ENCODE measurements around the gene IFT27.

IFT27 gene

DNA sequence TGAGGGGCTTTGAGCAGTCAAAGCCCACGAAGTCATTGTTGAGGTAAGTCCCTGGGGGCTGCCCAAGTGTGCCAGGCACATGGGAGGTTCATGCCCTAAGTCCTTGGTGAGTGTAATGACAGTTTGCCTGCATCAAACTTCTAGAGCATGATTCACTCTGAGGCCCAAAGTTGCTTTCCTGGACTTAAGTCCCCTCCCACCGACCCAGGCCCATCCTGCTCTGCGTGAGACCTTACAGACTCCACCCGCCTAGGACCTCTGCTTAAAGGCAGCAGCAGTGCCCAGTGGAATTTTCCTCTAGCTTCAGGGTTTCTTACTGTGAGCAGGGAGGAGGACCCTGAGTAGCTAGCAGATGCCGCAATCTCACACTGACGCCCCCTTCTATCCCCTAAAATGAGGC lies 46.7 kb upstream of the IFT27 start:
- Histone ChIP-seq H3K4me3 (ENCODE audit: low read length) (no peak overlapping the region), H3K4me2 (ENCODE audit: low read length) (no peak overlapping the region), H3K79me2 (ENCODE audit: control insufficient read depth, low read length) (no peaks in the 10 kb centered on the region), H3K27ac (ENCODE audit: low read depth, low read length) (no peak overlapping the region), H3K9me3 (ENCODE audit: control insufficient read depth, insufficient read depth, low read length) (no peaks in the 10 kb centered on the region), H3K4me1 (ENCODE audit: control insufficient read depth, low read length) (peaks cover 6% of the 10 kb centered on the region), H3K36me3 (ENCODE audit: control insufficient read depth, low read length) (no peaks in the 10 kb centered on the region), H3F3A (ENCODE audit: control insufficient read depth, insufficient read depth) (no peaks in the 10 kb centered on the region), H3K27me3 (ENCODE audit: control insufficient read depth, low read length) (peaks cover 5% of the 10 kb centered on the region; the same call in 1 of the 2 replicates), H4K20me1 (ENCODE audit: control insufficient read depth, insufficient read depth, low read depth, low read length) (no peaks in the 10 kb centered on the region), H3K9me2 (replicated peaks; ENCODE audit: control insufficient read depth, low read length) (no peaks in the 10 kb centered on the region)
- TF ChIP-seq EZH2phosphoT487 (IDR thresholded peaks at IDR 0.05; ENCODE audit: borderline replicate concordance, low read length): no peak
- TF ChIP-seq, protein P1, sequence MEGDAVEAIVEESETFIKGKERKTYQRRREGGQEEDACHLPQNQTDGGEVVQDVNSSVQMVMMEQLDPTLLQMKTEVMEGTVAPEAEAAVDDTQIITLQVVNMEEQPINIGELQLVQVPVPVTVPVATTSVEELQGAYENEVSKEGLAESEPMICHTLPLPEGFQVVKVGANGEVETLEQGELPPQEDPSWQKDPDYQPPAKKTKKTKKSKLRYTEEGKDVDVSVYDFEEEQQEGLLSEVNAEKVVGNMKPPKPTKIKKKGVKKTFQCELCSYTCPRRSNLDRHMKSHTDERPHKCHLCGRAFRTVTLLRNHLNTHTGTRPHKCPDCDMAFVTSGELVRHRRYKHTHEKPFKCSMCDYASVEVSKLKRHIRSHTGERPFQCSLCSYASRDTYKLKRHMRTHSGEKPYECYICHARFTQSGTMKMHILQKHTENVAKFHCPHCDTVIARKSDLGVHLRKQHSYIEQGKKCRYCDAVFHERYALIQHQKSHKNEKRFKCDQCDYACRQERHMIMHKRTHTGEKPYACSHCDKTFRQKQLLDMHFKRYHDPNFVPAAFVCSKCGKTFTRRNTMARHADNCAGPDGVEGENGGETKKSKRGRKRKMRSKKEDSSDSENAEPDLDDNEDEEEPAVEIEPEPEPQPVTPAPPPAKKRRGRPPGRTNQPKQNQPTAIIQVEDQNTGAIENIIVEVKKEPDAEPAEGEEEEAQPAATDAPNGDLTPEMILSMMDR (IDR thresholded peaks at IDR 0.05; ENCODE audit: low read depth, low read length, poor library complexity, severe bottlenecking): no peak

DNA sequence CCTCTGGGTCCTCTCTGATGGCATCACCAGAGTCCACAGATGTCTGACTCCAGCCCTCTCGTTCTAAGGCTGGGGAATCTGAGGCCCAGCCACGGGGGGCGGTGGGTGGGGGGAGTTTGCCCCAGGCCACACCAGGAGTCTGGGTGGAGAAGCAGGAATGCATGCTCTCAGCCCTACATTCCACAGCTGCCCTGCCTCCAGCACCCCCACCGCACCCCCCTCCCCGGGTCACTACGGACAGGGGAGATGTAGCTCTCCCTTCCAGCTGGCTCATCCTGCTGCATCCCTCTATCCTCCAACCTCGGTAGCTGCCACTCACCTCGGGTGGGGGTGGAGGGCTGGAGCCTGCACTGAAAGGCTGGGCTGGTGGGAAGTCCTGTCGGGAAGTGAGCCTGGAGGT lies 43.2 kb upstream of the IFT27 start:
- H4K20me1 ChIP-seq (ENCODE audit: control insufficient read depth, insufficient read depth, low read depth, low read length): no peaks in the 10 kb centered on the region
- H3K4me1 ChIP-seq (ENCODE audit: control insufficient read depth, low read length): no peaks in the 10 kb centered on the region
- H3K9me3 ChIP-seq (ENCODE audit: control insufficient read depth, insufficient read depth, low read length): no peaks in the 10 kb centered on the region
- TF ChIP-seq EZH2phosphoT487 (IDR thresholded peaks at IDR 0.05; ENCODE audit: borderline replicate concordance, low read length): no peak
- TF ChIP-seq, protein P1 (IDR thresholded peaks at IDR 0.05; ENCODE audit: low read depth, low read length, poor library complexity, severe bottlenecking): no peak
- no peaks in the 10 kb centered on the region for H3K79me2 ChIP-seq (ENCODE audit: control insufficient read depth, low read length)
- H3K4me3 ChIP-seq (ENCODE audit: low read length): no peak overlapping the region
- no peak overlapping the region for H3K4me2 ChIP-seq (ENCODE audit: low read length)
- peaks cover 22% of the 10 kb centered on the region for H3K27me3 ChIP-seq (ENCODE audit: control insufficient read depth, low read length)
- no peaks in the 10 kb centered on the region for H3K36me3 ChIP-seq (ENCODE audit: control insufficient read depth, low read length)
- no peaks in the 10 kb centered on the region for H3K9me2 ChIP-seq (replicated peaks; ENCODE audit: control insufficient read depth, low read length)
- H3F3A ChIP-seq (ENCODE audit: control insufficient read depth, insufficient read depth): no peaks in the 10 kb centered on the region
- H3K27ac ChIP-seq (ENCODE audit: low read depth, low read length): no peak overlapping the region

DNA sequence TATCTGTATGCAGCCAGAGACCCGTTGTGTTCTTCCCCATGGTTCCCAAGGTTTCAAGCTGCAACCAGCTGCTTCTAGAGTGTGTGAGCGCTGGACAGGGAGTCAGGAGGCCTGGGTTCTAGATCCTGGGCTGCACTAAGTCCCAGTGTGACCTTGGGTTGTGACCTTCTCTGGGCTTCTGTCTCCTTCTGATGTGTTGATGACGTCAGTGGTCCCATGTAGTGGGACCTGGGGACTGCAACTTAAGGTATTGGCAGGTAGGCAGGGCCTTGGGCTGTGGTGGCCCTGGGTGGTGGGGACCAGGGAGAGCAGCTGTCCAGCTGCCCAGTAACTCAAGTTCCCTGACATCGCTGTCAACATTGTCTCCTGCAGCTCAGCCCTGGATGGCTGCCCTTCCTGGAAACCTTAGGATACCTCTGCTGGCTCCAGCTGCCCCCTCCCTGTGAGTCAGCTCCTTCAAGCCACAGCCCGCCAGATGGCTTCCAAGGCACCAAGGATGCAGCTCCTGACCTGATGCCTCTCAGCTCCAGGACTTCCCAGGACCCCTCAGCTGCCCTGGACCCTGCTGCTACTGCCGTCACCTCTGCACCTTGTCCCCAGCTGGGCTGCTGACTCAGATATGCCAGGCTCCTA lies 42.2 kb upstream of the IFT27 start:
- no peaks in the 10 kb centered on the region for H3F3A ChIP-seq (ENCODE audit: control insufficient read depth, insufficient read depth)
- no peaks in the 10 kb centered on the region for H3K9me3 ChIP-seq (ENCODE audit: control insufficient read depth, insufficient read depth, low read length)
- H3K27ac ChIP-seq (ENCODE audit: low read depth, low read length): no peak overlapping the region
- peaks cover 31% of the 10 kb centered on the region for H3K27me3 ChIP-seq (ENCODE audit: control insufficient read depth, low read length)
- H3K9me2 ChIP-seq (replicated peaks; ENCODE audit: control insufficient read depth, low read length): no peaks in the 10 kb centered on the region
- H3K4me2 ChIP-seq (ENCODE audit: low read length): no peak overlapping the region
- no peak overlapping the region for H3K4me3 ChIP-seq (ENCODE audit: low read length)
- H4K20me1 ChIP-seq (ENCODE audit: control insufficient read depth, insufficient read depth, low read depth, low read length): no peaks in the 10 kb centered on the region
- H3K36me3 ChIP-seq (ENCODE audit: control insufficient read depth, low read length): no peaks in the 10 kb centered on the region
- no peak for TF ChIP-seq EZH2phosphoT487 (IDR thresholded peaks at IDR 0.05; ENCODE audit: borderline replicate concordance, low read length)
- TF ChIP-seq, protein P1 (IDR thresholded peaks at IDR 0.05; ENCODE audit: low read depth, low read length, poor library complexity, severe bottlenecking): no peak
- no peaks in the 10 kb centered on the region for H3K4me1 ChIP-seq (ENCODE audit: control insufficient read depth, low read length)
- no peaks in the 10 kb centered on the region for H3K79me2 ChIP-seq (ENCODE audit: control insufficient read depth, low read length)

Measured in DOHH2 (cell line).